WTC11 (cell line): ENCODE results near the gene HELB. TPM values are rescaled to one million over a fixed set of nuclear protein-coding genes. Genes with fewer than 3 reads are reported as not detected.

ENCODE experiments used
- ATAC-seq: fragments of 200-7000 bp; cut with Tn5 transposase; 2 replicates; pipeline ENCODE4 v1.10.0; 2021; ENCODE audit warnings: mild to moderate bottlenecking, moderate library complexity
- CTCF ChIA-PET: fragments of 300-600 bp; sonication (Branson Sonifier 250); formaldehyde crosslinking; loops from one replicate; lab custom pipeline; 2021; ENCODE audit warnings: antibody characterized with exemption; lab: Charles Lee
- POLR2A ChIA-PET: fragments of 350-600 bp; sonication (Branson Sonifier 250); formaldehyde crosslinking; loops from one replicate; lab custom pipeline; 2021; ENCODE audit warnings: antibody characterized with exemption; lab: Charles Lee
- DNase-seq: peaks from one replicate; pipeline ENCODE4 v3.0.0; 2021; ENCODE audit warnings: low spot score
- H3K27ac Mint-ChIP-seq: 2 replicates; pipeline ENCODE4 v1.8.0; 2021; ENCODE audit warnings: mixed read lengths
- H3K27me3 Mint-ChIP-seq: 2 replicates; pipeline ENCODE4 v1.8.0; 2021; ENCODE audit warnings: low read depth, mild to moderate bottlenecking, moderate library complexity, mixed read lengths
- H3K36me3 Mint-ChIP-seq: 2 replicates; pipeline ENCODE4 v1.8.0; 2021; ENCODE audit warnings: mixed read lengths
- H3K4me1 Mint-ChIP-seq: 2 replicates; pipeline ENCODE4 v1.8.0; 2022; ENCODE audit warnings: mixed read lengths
- H3K4me3 Mint-ChIP-seq: 2 replicates; pipeline ENCODE4 v1.8.0; 2021; ENCODE audit warnings: mild to moderate bottlenecking, moderate library complexity, mixed read lengths
- H3K9me3 Mint-ChIP-seq: 2 replicates; pipeline ENCODE4 v1.8.0; 2021; ENCODE audit warnings: mixed read lengths
- ARID4B ChIP-seq: sonication (generic); formaldehyde crosslinking; IDR thresholded peaks from 2 replicates; pipeline ENCODE4 v1.8.0; 2023; ENCODE audit warnings: missing genetic modification reagents, mild to moderate bottlenecking, borderline replicate concordance
- ATF1 ChIP-seq: sonication (generic); formaldehyde crosslinking; IDR thresholded peaks from 2 replicates; pipeline ENCODE4 v1.8.1; 2023; ENCODE audit warnings: mild to moderate bottlenecking, moderate library complexity, missing genetic modification reagents
- CREM ChIP-seq: sonication (generic); formaldehyde crosslinking; IDR thresholded peaks from 2 replicates; pipeline ENCODE4 v1.8.1; 2022; ENCODE audit warnings: mild to moderate bottlenecking, missing genetic modification reagents, moderate library complexity
- E2F1 ChIP-seq: sonication (generic); formaldehyde crosslinking; IDR thresholded peaks from 2 replicates; pipeline ENCODE4 v1.8.0; 2022; ENCODE audit warnings: mild to moderate bottlenecking, missing genetic modification reagents
- E2F5 ChIP-seq: sonication (generic); formaldehyde crosslinking; IDR thresholded peaks from 2 replicates; pipeline ENCODE4 v1.8.1; 2022; ENCODE audit warnings: mild to moderate bottlenecking, moderate library complexity, missing genetic modification reagents
- ELF4 ChIP-seq: sonication (generic); formaldehyde crosslinking; IDR thresholded peaks from 2 replicates; pipeline ENCODE4 v1.8.1; 2022; ENCODE audit warnings: low read depth, mild to moderate bottlenecking, moderate library complexity, missing genetic modification reagents
- ETV6 ChIP-seq: sonication (generic); formaldehyde crosslinking; IDR thresholded peaks from 2 replicates; pipeline ENCODE4 v1.8.1; 2022; ENCODE audit warnings: mild to moderate bottlenecking, missing genetic modification reagents
- GRHL2 ChIP-seq: fragments of 250-450 bp; sonication (Bioruptor Pico); IDR thresholded peaks from 2 replicates; pipeline ENCODE4 v1.8.0; 2022; ENCODE audit warnings: mild to moderate bottlenecking, moderate library complexity; ENCODE audit not compliant: insufficient replicate concordance, severe bottlenecking
- NFYB ChIP-seq: sonication (generic); formaldehyde crosslinking; conservative IDR thresholded peaks from 2 replicates; pipeline ENCODE4 v1.8.0; 2022; ENCODE audit warnings: low read depth, missing genetic modification reagents
- NR1H2 ChIP-seq: sonication (generic); formaldehyde crosslinking; IDR thresholded peaks from 2 replicates; pipeline ENCODE4 v1.9.0; 2021; ENCODE audit warnings: mild to moderate bottlenecking, moderate library complexity, missing genetic modification reagents
- OVOL2 ChIP-seq: fragments of 250-450 bp; sonication (Bioruptor Pico); IDR thresholded peaks from 2 replicates; pipeline ENCODE4 v1.9.0; 2021; ENCODE audit warnings: mild to moderate bottlenecking, borderline replicate concordance
- SMAD3 ChIP-seq: sonication (generic); formaldehyde crosslinking; IDR thresholded peaks from 2 replicates; pipeline ENCODE4 v1.8.0; 2022; ENCODE audit warnings: missing genetic modification reagents, mild to moderate bottlenecking, borderline replicate concordance
- ZMAT4 ChIP-seq: fragments of 250-450 bp; sonication (Bioruptor Pico); IDR thresholded peaks from 2 replicates; pipeline ENCODE4 v1.9.0; 2021; ENCODE audit warnings: mild to moderate bottlenecking
- ZNF121 ChIP-seq: sonication (generic); formaldehyde crosslinking; IDR thresholded peaks from 2 replicates; pipeline ENCODE4 v1.8.0; 2023; ENCODE audit warnings: missing genetic modification reagents
- ZNF138 ChIP-seq: sonication (generic); formaldehyde crosslinking; conservative IDR thresholded peaks from 2 replicates; pipeline ENCODE4 v1.8.1; 2022; ENCODE audit warnings: mild to moderate bottlenecking, moderate library complexity, missing genetic modification reagents
- ZNF263 ChIP-seq: sonication (generic); formaldehyde crosslinking; IDR thresholded peaks from 2 replicates; pipeline ENCODE4 v1.8.1; 2022; ENCODE audit warnings: low read depth, mild to moderate bottlenecking, moderate library complexity, missing genetic modification reagents
- total RNA-seq: library from RNA; stranded (reverse); gene quantifications from 3 replicates; pipeline ENCODE4 v1.2.3, GENCODE V29; 2021
- TF ChIP-seq, protein P1 (sequence below): sonication (generic); formaldehyde crosslinking; IDR thresholded peaks from 2 replicates; pipeline ENCODE4 v1.8.1; 2023; ENCODE audit warnings: mild to moderate bottlenecking, moderate library complexity, missing genetic modification reagents
- TF ChIP-seq, protein P2 (sequence below): fragments of 250-450 bp; sonication (Bioruptor Pico); IDR thresholded peaks from 2 replicates; pipeline ENCODE4 v1.9.0; 2021; ENCODE audit warnings: mild to moderate bottlenecking
- TF ChIP-seq, protein P3 (sequence below): fragments of 250-450 bp; sonication (Bioruptor Pico); IDR thresholded peaks from 2 replicates; pipeline ENCODE4 v1.8.0; 2021; ENCODE audit warnings: mild to moderate bottlenecking

The HELB gene
- total RNA-seq, 1 experiment from 2014 or later: 9.7 TPM

DNA sequence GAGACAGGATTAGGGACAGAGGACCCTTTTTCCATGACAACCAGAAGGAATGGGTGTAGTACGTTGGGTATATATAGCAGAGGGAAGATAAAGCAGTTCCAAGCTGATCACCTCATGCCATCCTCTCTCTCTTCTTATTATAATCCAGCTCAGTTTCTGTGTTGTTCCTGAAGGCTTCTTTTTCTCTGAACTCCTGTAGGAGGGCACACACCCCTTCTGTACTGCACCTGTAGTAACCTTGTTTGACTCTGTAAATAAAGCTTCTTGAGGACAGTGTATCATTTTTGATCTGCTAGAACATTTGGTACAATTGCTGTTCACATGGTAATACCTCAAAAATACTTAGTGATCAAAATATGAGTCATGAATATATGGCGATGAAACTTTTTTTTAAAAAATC is 33.5 kb downstream of the HELB start:
- Mint-ChIP-seq H3K27ac (no peak overlapping the region), H3K9me3 (peaks cover 10% of the 10 kb centered on the region), H3K4me3 (no peak overlapping the region), H3K27me3 (no peaks in the 10 kb centered on the region), H3K36me3 (peaks cover 36% of the 10 kb centered on the region), H3K4me1 (no peaks in the 10 kb centered on the region)
- no peak for ATAC-seq
- ChIA-PET POLR2A (no interaction called here), CTCF (interaction anchor here (0.6 to 1.0 kb wide), 2 partner anchors 191 to 239 kb away, joined by 3 read pairs; no protein-coding TSS in a partner anchor)
- no peak for TF ChIP-seq ARID4B
- TF ChIP-seq ETV6 (CRISPR knock-in tag): no peak
- TF ChIP-seq ZMAT4 (CRISPR knock-in tag): no peak
- no peak for TF ChIP-seq ELF4
- TF ChIP-seq E2F1 (CRISPR knock-in tag): no peak
- TF ChIP-seq NR1H2 (CRISPR knock-in tag): no peak
- TF ChIP-seq ZNF263 (CRISPR knock-in tag): no peak
- no peak for TF ChIP-seq CREM (CRISPR knock-in tag)
- TF ChIP-seq, protein P1, sequence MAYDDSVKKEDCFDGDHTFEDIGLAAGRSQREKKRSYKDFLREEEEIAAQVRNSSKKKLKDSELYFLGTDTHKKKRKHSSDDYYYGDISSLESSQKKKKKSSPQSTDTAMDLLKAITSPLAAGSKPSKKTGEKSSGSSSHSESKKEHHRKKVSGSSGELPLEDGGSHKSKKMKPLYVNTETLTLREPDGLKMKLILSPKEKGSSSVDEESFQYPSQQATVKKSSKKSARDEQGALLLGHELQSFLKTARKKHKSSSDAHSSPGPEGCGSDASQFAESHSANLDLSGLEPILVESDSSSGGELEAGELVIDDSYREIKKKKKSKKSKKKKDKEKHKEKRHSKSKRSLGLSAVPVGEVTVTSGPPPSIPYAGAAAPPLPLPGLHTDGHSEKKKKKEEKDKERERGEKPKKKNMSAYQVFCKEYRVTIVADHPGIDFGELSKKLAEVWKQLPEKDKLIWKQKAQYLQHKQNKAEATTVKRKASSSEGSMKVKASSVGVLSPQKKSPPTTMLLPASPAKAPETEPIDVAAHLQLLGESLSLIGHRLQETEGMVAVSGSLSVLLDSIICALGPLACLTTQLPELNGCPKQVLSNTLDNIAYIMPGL (CRISPR knock-in tag): no peak
- TF ChIP-seq ZNF121 (CRISPR knock-in tag): no peak
- TF ChIP-seq, protein P2, sequence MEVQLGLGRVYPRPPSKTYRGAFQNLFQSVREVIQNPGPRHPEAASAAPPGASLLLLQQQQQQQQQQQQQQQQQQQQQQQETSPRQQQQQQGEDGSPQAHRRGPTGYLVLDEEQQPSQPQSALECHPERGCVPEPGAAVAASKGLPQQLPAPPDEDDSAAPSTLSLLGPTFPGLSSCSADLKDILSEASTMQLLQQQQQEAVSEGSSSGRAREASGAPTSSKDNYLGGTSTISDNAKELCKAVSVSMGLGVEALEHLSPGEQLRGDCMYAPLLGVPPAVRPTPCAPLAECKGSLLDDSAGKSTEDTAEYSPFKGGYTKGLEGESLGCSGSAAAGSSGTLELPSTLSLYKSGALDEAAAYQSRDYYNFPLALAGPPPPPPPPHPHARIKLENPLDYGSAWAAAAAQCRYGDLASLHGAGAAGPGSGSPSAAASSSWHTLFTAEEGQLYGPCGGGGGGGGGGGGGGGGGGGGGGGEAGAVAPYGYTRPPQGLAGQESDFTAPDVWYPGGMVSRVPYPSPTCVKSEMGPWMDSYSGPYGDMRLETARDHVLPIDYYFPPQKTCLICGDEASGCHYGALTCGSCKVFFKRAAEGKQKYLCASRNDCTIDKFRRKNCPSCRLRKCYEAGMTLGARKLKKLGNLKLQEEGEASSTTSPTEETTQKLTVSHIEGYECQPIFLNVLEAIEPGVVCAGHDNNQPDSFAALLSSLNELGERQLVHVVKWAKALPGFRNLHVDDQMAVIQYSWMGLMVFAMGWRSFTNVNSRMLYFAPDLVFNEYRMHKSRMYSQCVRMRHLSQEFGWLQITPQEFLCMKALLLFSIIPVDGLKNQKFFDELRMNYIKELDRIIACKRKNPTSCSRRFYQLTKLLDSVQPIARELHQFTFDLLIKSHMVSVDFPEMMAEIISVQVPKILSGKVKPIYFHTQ (CRISPR knock-in tag): no peak
- no peak for TF ChIP-seq ZNF138 (CRISPR knock-in tag)
- TF ChIP-seq GRHL2: no peak
- TF ChIP-seq OVOL2 (CRISPR knock-in tag): no peak
- TF ChIP-seq ATF1 (CRISPR knock-in tag): no peak
- TF ChIP-seq, protein P3, sequence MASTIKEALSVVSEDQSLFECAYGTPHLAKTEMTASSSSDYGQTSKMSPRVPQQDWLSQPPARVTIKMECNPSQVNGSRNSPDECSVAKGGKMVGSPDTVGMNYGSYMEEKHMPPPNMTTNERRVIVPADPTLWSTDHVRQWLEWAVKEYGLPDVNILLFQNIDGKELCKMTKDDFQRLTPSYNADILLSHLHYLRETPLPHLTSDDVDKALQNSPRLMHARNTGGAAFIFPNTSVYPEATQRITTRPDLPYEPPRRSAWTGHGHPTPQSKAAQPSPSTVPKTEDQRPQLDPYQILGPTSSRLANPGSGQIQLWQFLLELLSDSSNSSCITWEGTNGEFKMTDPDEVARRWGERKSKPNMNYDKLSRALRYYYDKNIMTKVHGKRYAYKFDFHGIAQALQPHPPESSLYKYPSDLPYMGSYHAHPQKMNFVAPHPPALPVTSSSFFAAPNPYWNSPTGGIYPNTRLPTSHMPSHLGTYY (CRISPR knock-in tag): no peak
- no peak for TF ChIP-seq NFYB (CRISPR knock-in tag)
- TF ChIP-seq SMAD3 (CRISPR knock-in tag): no peak
- TF ChIP-seq E2F5: no peak
- no peak for DNase-seq
